Measurements from ENCODE around the gene SLCO1C1.

The SLCO1C1 gene, protein sequence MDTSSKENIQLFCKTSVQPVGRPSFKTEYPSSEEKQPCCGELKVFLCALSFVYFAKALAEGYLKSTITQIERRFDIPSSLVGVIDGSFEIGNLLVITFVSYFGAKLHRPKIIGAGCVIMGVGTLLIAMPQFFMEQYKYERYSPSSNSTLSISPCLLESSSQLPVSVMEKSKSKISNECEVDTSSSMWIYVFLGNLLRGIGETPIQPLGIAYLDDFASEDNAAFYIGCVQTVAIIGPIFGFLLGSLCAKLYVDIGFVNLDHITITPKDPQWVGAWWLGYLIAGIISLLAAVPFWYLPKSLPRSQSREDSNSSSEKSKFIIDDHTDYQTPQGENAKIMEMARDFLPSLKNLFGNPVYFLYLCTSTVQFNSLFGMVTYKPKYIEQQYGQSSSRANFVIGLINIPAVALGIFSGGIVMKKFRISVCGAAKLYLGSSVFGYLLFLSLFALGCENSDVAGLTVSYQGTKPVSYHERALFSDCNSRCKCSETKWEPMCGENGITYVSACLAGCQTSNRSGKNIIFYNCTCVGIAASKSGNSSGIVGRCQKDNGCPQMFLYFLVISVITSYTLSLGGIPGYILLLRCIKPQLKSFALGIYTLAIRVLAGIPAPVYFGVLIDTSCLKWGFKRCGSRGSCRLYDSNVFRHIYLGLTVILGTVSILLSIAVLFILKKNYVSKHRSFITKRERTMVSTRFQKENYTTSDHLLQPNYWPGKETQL

DNA sequence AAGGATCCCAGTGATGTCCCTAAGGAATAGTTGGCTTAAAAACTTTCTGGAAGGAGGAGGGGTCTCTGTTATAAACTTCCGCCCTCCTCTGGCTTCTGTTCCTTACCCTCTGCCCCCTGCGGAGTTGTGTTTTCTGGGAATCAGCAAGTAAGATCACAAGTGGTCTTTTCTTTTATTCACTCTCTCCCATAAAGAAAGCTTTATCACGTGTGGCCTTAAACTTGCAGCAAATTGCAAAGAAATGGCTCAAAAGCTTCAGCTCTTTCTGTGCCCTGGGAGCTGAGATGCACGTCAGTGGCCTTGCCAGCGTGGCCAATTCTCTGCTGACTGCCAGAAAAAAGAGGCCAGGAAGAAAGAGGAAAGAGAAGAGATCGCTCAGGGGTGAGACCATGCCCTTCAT is at the start of gene SLCO1C1:
TSS of gene SLCO1C1 (plus strand) at position 101 of the 400 bp plus-strand sequence. CDS start 4,245 bp downstream, outside the sequence.
- Histone ChIP-seq H3K27ac (ENCODE audit: low read depth, low read length) (no peak within 1 kb of the TSS), H3K36me3 (ENCODE audit: insufficient read depth, low read length) (no peaks in the 10 kb centered on the region), H3K9me3 (ENCODE audit: low read length) (no peaks in the 10 kb centered on the region), H3K4me1 (ENCODE audit: insufficient read depth, low read length) (no peaks in the 10 kb centered on the region), H3K4me3 (ENCODE audit: low read depth in 1 of 2, low read length in 2 of 2) (no peak within 1 kb of the TSS), H3K27me3 (ENCODE audit: control insufficient read depth in 1 of 2, insufficient read depth in 2 of 2, low read length in 2 of 2) (no peaks in the 10 kb centered on the region), H3K9ac (ENCODE audit: low read length) (no peak within 1 kb of the TSS)

DNA sequence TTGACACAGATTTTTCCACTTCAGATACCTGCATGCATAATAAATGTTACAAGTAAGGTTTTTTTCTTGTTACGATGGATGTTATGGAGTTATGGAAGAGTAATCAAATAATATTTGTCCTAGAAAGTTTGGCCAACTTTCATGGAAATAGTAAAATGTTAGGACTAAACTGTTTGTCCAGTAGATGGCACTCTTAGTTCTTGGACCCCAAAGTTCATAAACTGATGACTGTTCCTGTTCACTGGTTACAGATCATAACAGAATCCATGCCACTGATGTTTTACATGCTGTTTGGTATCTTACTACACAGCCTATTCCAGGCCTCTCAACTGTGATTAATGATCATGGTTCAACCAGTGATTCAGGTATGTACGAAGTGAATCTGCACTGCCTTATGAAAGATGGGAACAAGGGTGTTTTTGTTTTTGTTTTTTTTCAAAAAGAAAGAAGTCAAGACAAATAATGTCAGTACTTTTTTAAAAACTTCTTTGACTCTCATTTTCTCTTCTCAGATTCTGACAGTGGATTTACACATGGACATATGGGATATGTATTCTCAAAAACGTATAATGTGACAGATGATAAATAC is 48.8 kb upstream of the SLCO1C1 start:
- Histone ChIP-seq H3K9me3 (ENCODE audit: low read length) (no peaks in the 10 kb centered on the region), H3K9ac (ENCODE audit: low read length) (no peak overlapping the region), H3K4me1 (ENCODE audit: insufficient read depth, low read length) (peaks cover 6% of the 10 kb centered on the region), H3K36me3 (ENCODE audit: insufficient read depth, low read length) (no peaks in the 10 kb centered on the region), H3K27me3 (ENCODE audit: control insufficient read depth in 1 of 2, insufficient read depth in 2 of 2, low read length in 2 of 2) (no peaks in the 10 kb centered on the region), H3K4me3 (ENCODE audit: low read depth in 1 of 2, low read length in 2 of 2) (no peak overlapping the region), H3K27ac (ENCODE audit: low read depth, low read length) (no peak overlapping the region)

DNA sequence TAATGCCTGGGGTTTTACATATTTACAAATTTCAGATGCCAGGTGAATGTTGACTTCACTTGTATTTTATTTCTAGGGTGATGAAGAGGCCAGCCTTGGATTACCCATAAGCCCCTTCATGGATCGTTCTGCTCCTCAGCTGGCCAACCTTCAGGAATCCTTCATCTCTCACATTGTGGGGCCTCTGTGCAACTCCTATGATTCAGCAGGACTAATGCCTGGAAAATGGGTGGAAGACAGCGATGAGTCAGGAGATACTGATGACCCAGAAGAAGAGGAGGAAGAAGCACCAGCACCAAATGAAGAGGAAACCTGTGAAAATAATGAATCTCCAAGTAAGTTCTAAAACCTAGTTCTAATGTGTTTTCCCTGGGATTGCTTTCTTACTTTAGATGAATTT is 41.3 kb upstream of the SLCO1C1 start:
- Histone ChIP-seq H3K27ac (ENCODE audit: low read depth, low read length) (no peak overlapping the region), H3K27me3 (ENCODE audit: control insufficient read depth in 1 of 2, insufficient read depth in 2 of 2, low read length in 2 of 2) (no peaks in the 10 kb centered on the region), H3K9me3 (ENCODE audit: low read length) (no peaks in the 10 kb centered on the region), H3K4me3 (ENCODE audit: low read depth in 1 of 2, low read length in 2 of 2) (no peak overlapping the region), H3K4me1 (ENCODE audit: insufficient read depth, low read length) (no peaks in the 10 kb centered on the region), H3K36me3 (ENCODE audit: insufficient read depth, low read length) (peaks cover 33% of the 10 kb centered on the region), H3K9ac (ENCODE audit: low read length) (no peak overlapping the region)

DNA sequence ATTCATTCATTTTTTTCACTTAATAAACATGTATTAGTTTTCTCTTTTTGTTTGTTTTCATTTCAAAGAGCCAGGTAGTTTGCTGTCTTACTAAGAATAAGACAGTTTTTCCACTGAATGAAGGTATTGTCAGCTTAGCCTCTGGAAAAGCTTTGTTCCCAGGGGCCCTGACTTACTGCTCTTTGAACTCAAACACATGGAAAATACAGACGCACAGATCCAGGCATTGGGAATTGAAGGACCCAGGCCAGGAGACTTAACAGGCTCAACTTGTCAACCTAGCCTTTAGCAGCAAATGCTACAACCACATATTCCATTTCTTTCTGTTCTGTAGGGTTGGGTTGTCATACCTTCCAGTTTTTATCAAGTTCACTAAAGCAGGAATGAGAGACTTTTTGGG is 38.5 kb upstream of the SLCO1C1 start:
- Histone ChIP-seq H3K27me3 (ENCODE audit: control insufficient read depth in 1 of 2, insufficient read depth in 2 of 2, low read length in 2 of 2) (no peaks in the 10 kb centered on the region), H3K36me3 (ENCODE audit: insufficient read depth, low read length) (peaks cover 51% of the 10 kb centered on the region), H3K9me3 (ENCODE audit: low read length) (peaks cover 8% of the 10 kb centered on the region), H3K4me1 (ENCODE audit: insufficient read depth, low read length) (no peaks in the 10 kb centered on the region), H3K9ac (ENCODE audit: low read length) (no peak overlapping the region), H3K4me3 (ENCODE audit: low read depth in 1 of 2, low read length in 2 of 2) (no peak overlapping the region), H3K27ac (ENCODE audit: low read depth, low read length) (no peak overlapping the region)

DNA sequence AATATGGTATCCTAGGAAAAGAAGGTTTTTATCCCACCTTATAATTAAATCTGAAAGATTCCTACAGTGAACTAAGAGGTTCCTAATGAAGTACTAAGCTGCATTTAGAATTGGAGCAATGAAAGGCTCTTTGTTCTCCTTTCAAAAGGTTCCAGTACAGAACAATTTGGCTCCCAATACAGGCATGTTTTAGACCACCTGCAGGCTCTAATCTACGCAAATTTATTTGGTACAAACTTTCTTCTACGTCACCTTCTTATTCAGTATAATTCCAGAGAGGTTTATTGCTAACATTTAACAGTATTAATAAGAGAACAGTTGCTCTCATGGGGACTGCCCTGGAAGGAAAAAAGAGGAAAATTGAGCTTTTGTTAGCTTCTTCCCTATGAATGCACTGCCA is 37.6 kb upstream of the SLCO1C1 start:
- H3K4me3 ChIP-seq (ENCODE audit: low read depth in 1 of 2, low read length in 2 of 2): no peak overlapping the region
- H3K27ac ChIP-seq (ENCODE audit: low read depth, low read length): no peak overlapping the region
- H3K36me3 ChIP-seq (ENCODE audit: insufficient read depth, low read length): peaks cover 51% of the 10 kb centered on the region
- no peaks in the 10 kb centered on the region for H3K4me1 ChIP-seq (ENCODE audit: insufficient read depth, low read length)
- no peaks in the 10 kb centered on the region for H3K27me3 ChIP-seq (ENCODE audit: control insufficient read depth in 1 of 2, insufficient read depth in 2 of 2, low read length in 2 of 2)
- H3K9me3 ChIP-seq (ENCODE audit: low read length): peaks cover 8% of the 10 kb centered on the region
- no peak overlapping the region for H3K9ac ChIP-seq (ENCODE audit: low read length)

DNA sequence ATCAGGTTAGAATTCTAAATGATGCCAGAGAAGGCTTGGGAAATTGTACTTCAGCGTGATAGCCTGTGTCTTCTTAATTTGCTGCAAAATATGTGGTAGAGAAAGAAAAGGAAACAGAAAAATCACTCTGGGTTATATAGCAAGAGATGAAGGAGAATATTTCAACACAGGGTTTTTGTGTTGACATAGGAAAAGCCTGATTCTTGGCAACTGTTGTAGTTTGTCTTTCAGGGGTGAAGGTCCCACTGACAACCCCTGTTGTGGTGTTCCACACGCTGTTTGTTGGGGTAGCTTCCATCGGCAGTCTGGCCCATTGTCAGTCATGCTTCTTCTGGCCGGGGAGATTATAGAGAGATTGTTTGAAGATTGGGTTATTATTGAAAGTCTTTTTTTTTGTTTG is 13.8 kb upstream of the SLCO1C1 start:
- Histone ChIP-seq H3K4me3 (ENCODE audit: low read depth in 1 of 2, low read length in 2 of 2) (no peak overlapping the region), H3K27ac (ENCODE audit: low read depth, low read length) (no peak overlapping the region), H3K27me3 (ENCODE audit: control insufficient read depth in 1 of 2, insufficient read depth in 2 of 2, low read length in 2 of 2) (no peaks in the 10 kb centered on the region), H3K9ac (ENCODE audit: low read length) (no peak overlapping the region), H3K9me3 (ENCODE audit: low read length) (no peaks in the 10 kb centered on the region), H3K36me3 (ENCODE audit: insufficient read depth, low read length) (peaks cover 11% of the 10 kb centered on the region), H3K4me1 (ENCODE audit: insufficient read depth, low read length) (no peaks in the 10 kb centered on the region)

DNA sequence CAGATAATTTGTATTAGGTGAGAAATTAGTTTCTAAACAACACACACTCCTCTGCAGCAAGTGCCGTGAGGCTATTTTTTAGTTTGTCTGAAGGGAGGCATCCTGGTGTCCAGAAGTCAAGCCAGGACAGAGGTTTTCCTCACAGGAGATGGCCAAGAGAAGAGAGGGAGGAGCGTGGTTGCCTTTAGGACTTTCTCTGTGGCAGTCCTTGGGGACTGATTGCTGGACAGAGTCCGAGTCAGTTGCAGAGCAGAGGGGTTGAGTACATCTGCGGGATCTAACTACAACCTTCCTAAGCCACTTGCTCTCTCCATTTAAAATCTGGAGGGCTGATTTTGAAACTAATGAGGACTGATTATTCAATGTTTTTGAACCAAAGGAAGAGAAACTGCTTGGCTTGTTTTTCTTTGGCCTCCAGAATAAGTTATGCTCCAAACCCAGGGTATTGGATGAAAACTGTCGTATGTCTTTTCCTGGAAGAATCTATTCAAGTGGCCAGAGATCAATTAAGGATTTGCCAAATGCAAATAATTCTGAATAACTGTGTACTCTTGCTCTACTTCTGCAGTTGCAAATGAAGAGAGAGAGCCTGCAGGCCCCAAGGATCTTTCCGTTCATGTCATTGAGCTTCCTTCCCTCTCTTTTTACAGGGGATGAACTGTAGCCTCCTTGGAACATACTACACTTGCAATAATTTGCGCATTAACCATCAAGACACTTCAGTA is 1.2 kb downstream of the SLCO1C1 start:
- H3K36me3 ChIP-seq (ENCODE audit: insufficient read depth, low read length): no peaks in the 10 kb centered on the region
- no peaks in the 10 kb centered on the region for H3K9me3 ChIP-seq (ENCODE audit: low read length)
- no peak overlapping the region for H3K9ac ChIP-seq (ENCODE audit: low read length)
- no peak overlapping the region for H3K4me3 ChIP-seq (ENCODE audit: low read depth in 1 of 2, low read length in 2 of 2)
- no peak overlapping the region for H3K27ac ChIP-seq (ENCODE audit: low read depth, low read length)
- H3K27me3 ChIP-seq (ENCODE audit: control insufficient read depth in 1 of 2, insufficient read depth in 2 of 2, low read length in 2 of 2): no peaks in the 10 kb centered on the region
- no peaks in the 10 kb centered on the region for H3K4me1 ChIP-seq (ENCODE audit: insufficient read depth, low read length)

DNA sequence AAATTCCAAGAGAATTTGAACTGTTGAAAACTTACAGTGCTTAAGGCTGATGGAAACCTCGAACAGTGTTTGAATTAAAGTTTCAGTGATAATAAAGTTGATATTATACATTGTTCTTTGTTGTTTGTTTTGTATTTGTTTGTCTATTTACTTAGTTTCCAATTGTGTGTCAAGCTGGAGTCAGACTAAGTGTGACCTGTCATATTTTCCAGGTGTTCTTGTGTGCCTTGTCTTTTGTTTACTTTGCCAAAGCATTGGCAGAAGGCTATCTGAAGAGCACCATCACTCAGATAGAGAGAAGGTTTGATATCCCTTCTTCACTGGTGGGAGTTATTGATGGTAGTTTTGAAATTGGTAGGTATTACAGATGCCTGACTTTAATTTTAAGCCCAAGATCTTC is 6.0 kb downstream of the SLCO1C1 start:
- Histone ChIP-seq H3K9ac (ENCODE audit: low read length) (no peak overlapping the region), H3K4me3 (ENCODE audit: low read depth in 1 of 2, low read length in 2 of 2) (no peak overlapping the region), H3K9me3 (ENCODE audit: low read length) (no peaks in the 10 kb centered on the region), H3K4me1 (ENCODE audit: insufficient read depth, low read length) (no peaks in the 10 kb centered on the region), H3K27me3 (ENCODE audit: control insufficient read depth in 1 of 2, insufficient read depth in 2 of 2, low read length in 2 of 2) (no peaks in the 10 kb centered on the region), H3K27ac (ENCODE audit: low read depth, low read length) (no peak overlapping the region), H3K36me3 (ENCODE audit: insufficient read depth, low read length) (no peaks in the 10 kb centered on the region)

DNA sequence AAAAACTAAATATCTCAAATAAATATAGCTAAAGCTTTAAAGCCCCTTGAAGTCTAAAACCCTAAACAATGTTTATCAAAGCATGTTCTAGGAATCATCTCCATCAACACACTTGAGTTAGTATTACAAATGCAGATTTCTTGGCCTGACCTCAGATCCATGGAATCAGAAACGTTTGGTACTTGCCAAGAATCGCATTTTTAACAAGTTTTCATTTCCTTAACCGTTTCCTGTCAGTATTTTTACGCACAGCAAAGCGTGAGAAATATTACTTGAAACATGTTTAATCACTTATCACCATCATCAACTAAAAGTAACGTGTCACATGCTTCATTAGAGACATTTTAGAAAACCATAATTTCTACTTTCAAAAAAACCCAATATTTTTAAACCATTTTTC is 9.7 kb downstream of the SLCO1C1 start:
- no peaks in the 10 kb centered on the region for H3K4me1 ChIP-seq (ENCODE audit: insufficient read depth, low read length)
- H3K9me3 ChIP-seq (ENCODE audit: low read length): no peaks in the 10 kb centered on the region
- no peak overlapping the region for H3K27ac ChIP-seq (ENCODE audit: low read depth, low read length)
- no peaks in the 10 kb centered on the region for H3K27me3 ChIP-seq (ENCODE audit: control insufficient read depth in 1 of 2, insufficient read depth in 2 of 2, low read length in 2 of 2)
- H3K4me3 ChIP-seq (ENCODE audit: low read depth in 1 of 2, low read length in 2 of 2): no peak overlapping the region
- no peaks in the 10 kb centered on the region for H3K36me3 ChIP-seq (ENCODE audit: insufficient read depth, low read length)
- no peak overlapping the region for H3K9ac ChIP-seq (ENCODE audit: low read length)

DNA sequence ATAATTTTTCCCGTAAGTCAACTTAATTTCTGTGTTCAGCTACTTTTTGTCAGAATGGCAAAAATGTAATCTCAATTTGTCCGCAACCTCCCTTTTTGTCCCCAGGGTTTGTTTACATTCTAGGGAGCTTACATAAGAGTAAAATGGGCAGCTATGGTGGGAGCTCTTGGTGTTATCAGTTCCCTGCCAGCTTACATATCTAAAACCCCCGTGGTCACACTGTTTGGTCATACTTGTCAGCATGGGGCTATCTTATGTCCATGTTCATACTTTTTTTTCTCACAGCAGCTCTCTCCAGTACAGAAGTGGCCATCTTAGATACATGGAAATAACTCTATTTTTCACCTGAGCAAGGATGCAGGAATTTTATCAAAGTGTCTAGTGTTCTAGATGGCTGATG is 16.7 kb downstream of the SLCO1C1 start:
- Histone ChIP-seq H3K27ac (ENCODE audit: low read depth, low read length) (no peak overlapping the region), H3K27me3 (ENCODE audit: control insufficient read depth in 1 of 2, insufficient read depth in 2 of 2, low read length in 2 of 2) (no peaks in the 10 kb centered on the region), H3K4me1 (ENCODE audit: insufficient read depth, low read length) (no peaks in the 10 kb centered on the region), H3K9ac (ENCODE audit: low read length) (no peak overlapping the region), H3K9me3 (ENCODE audit: low read length) (no peaks in the 10 kb centered on the region), H3K36me3 (ENCODE audit: insufficient read depth, low read length) (no peaks in the 10 kb centered on the region), H3K4me3 (ENCODE audit: low read depth in 1 of 2, low read length in 2 of 2) (no peak overlapping the region)

DNA sequence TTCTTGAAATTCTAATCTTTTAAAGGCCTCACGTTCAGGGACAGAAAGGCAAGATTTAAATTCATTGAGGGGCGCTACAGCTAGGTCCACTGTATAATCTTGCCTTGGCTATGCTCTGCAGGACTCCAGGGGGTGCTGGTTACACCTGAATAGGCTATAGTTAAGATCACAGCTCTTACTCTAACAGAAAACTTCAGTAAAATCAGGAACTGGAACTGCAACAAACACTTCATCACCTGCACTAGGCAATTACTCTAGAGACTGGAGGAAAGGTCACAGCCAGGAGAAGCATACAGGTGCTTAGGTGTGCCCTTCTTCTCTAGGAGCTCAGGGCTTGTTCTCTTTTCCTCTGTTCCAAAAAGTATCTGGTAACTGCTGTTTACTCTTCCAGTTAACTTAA is 20.9 kb downstream of the SLCO1C1 start:
- no peak overlapping the region for H3K27ac ChIP-seq (ENCODE audit: low read depth, low read length)
- no peak overlapping the region for H3K9ac ChIP-seq (ENCODE audit: low read length)
- no peak overlapping the region for H3K4me3 ChIP-seq (ENCODE audit: low read depth in 1 of 2, low read length in 2 of 2)
- H3K27me3 ChIP-seq (ENCODE audit: control insufficient read depth in 1 of 2, insufficient read depth in 2 of 2, low read length in 2 of 2): no peaks in the 10 kb centered on the region
- no peaks in the 10 kb centered on the region for H3K36me3 ChIP-seq (ENCODE audit: insufficient read depth, low read length)
- no peaks in the 10 kb centered on the region for H3K9me3 ChIP-seq (ENCODE audit: low read length)
- no peaks in the 10 kb centered on the region for H3K4me1 ChIP-seq (ENCODE audit: insufficient read depth, low read length)
